BE2C (cell line): ENCODE data around the gene DDX4.

Experiments
- DNase-seq: peaks from one replicate; pipeline ENCODE4 v3.0.0-alpha.2; 2020
- H3K27me3 ChIP-seq: fragments of 250-450 bp; sonication (Bioruptor Pico); 2 replicates; pipeline ENCODE4 v1.5.1; 2020; ENCODE audit warnings: mild to moderate bottlenecking
- H3K36me3 ChIP-seq: fragments of 250-450 bp; sonication (Bioruptor Pico); 2 replicates; pipeline ENCODE4 v1.5.1; 2020; ENCODE audit warnings: mild to moderate bottlenecking
- H3K4me1 ChIP-seq: fragments of 250-450 bp; sonication (Bioruptor Pico); 2 replicates; pipeline ENCODE4 v1.5.1; 2020
- H3K4me3 ChIP-seq: 2 replicates; pipeline ENCODE4 v1.5.1; 2011; ENCODE audit warnings: low read depth, low read length
- H3K9me3 ChIP-seq: fragments of 250-450 bp; sonication (Bioruptor Pico); 2 replicates; pipeline ENCODE4 v1.5.1; 2020
- CTCF ChIP-seq: IDR thresholded peaks from 2 replicates; pipeline ENCODE4 v1.5.1; 2012; ENCODE audit warnings: mild to moderate bottlenecking, low read depth, low read length

Gene DDX4

GRCh38 chr5:55699041-55699688 is 38.7 kb upstream of the DDX4 start:
- Histone ChIP-seq H3K4me3 (no peak overlapping the region), H3K27me3 (no peaks in the 10 kb centered on the region), H3K36me3 (no peaks in the 10 kb centered on the region), H3K9me3 (no peaks in the 10 kb centered on the region), H3K4me1 (no peaks in the 10 kb centered on the region)
- DNase-seq, result no peak
- no peak for TF ChIP-seq CTCF

- no peaks in the 10 kb centered on the region for H3K4me1 ChIP-seq
- H3K27me3 ChIP-seq, result no peaks in the 10 kb centered on the region
- no peak for TF ChIP-seq CTCF
- no peaks in the 10 kb centered on the region for H3K9me3 ChIP-seq
- H3K36me3 ChIP-seq, result no peaks in the 10 kb centered on the region
- no peak for DNase-seq
- H3K4me3 ChIP-seq, result no peak overlapping the region
Observed at GRCh38 chr5:55700745-55701144, 37.1 kb upstream of the DDX4 start.

GRCh38 chr5:55701462-55702103 is 36.3 kb upstream of the DDX4 start:
- no peaks in the 10 kb centered on the region for H3K27me3 ChIP-seq
- H3K4me3 ChIP-seq, result no peak overlapping the region
- no peaks in the 10 kb centered on the region for H3K36me3 ChIP-seq
- TF ChIP-seq CTCF, result no peak
- no peaks in the 10 kb centered on the region for H3K4me1 ChIP-seq
- DNase-seq, result no peak
- H3K9me3 ChIP-seq, result no peaks in the 10 kb centered on the region

DNA sequence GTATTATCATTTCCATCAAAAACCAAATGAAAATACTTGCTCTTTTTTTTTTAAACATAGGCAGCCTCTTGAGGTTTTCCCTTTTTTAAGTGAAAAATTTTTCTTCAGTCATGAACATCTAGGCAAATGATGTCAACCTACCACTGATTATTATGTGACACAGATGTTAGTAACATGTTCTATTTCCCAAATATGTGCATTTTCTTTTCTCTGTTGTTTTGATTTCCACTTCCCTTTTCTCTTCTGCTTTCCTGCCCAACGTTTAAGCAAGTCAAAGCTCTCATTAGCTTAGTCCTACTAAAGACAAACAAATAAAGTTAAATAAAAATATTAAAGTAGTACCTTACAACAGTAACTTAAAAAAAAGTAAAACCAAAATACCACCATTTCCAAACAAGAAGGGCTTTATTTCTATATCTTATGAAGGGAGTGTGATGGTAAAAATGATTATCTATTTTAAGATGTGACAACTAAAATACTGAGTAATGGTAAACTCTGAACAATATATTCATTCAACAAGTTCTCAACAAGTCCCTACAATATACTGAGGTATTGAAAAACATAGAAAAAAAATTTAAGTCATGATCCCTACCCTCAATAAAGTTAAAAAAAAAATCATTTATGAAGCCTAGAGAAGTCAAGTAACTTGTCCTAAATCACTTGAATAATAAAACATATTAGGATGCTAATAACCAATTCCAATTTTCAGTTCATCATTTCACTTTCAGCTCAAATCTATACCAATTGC is 35.1 kb upstream of the DDX4 start:
- H3K4me1 ChIP-seq, result no peaks in the 10 kb centered on the region
- no peaks in the 10 kb centered on the region for H3K27me3 ChIP-seq
- H3K9me3 ChIP-seq, result no peaks in the 10 kb centered on the region
- TF ChIP-seq CTCF, result no peak
- DNase-seq, result no peak
- no peak overlapping the region for H3K4me3 ChIP-seq
- no peaks in the 10 kb centered on the region for H3K36me3 ChIP-seq

DNA sequence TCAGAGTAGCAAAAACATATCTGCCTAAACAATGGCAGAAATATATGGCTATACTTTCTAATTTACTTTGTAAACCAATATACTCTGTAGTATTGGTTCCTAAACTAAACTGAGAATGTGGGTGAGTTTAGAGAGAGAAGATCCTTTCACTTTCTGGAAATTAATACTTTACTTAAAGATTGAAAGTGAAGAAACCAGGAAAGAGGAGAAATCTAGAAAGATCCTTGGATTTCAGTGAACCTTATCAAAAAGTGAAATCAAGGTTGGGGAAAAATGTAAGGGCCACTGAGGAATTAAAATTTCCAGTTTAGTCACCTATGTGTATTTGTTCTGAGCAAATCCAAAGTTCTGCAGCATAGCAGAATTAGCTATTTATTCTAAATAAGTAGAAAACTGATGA is 31.6 kb upstream of the DDX4 start:
- Histone ChIP-seq H3K27me3 (no peaks in the 10 kb centered on the region), H3K36me3 (no peaks in the 10 kb centered on the region), H3K4me1 (no peaks in the 10 kb centered on the region), H3K4me3 (no peak overlapping the region), H3K9me3 (no peaks in the 10 kb centered on the region)
- DNase-seq, result no peak
- TF ChIP-seq CTCF, result no peak

GRCh38 chr5:55708732-55709131 is 29.1 kb upstream of the DDX4 start:
- H3K4me1 ChIP-seq, result no peaks in the 10 kb centered on the region
- DNase-seq, result no peak
- no peaks in the 10 kb centered on the region for H3K36me3 ChIP-seq
- H3K9me3 ChIP-seq, result no peaks in the 10 kb centered on the region
- TF ChIP-seq CTCF, result no peak
- no peaks in the 10 kb centered on the region for H3K27me3 ChIP-seq
- H3K4me3 ChIP-seq, result no peak overlapping the region
